GM18520 (cell line): ENCODE data around the gene ADCK2.
"Not testable (repeated sequence)": the region's sequence is repeated elsewhere in the genome, so short reads cannot be mapped to it uniquely, and the experiment has no call there.

ENCODE experiments used
- ATAC-seq: cut with Tn5 transposase; IDR thresholded peaks from one replicate; pipeline ENCODE4 v1.9.1; 2021; ENCODE audit not compliant: unreplicated experiment

ADCK2 gene

GRCh38 chr7:140672382-140673062 is at the start of gene ADCK2:
ADCK2 (plus strand) TSS chr7:140672945; CDS start chr7:140673331, 386 bp downstream.
- ATAC-seq: peak; percentile 31

- ATAC-seq: no peak
These were observed 48.8 kb upstream of the ADCK2 start for GRCh38 chr7:140623980-140624379.

GRCh38 chr7:140624392-140625191 is 48.2 kb upstream of the ADCK2 start:
- no peak for ATAC-seq

- not testable (repeated sequence) for ATAC-seq
These were observed 47.6 kb upstream of the ADCK2 start for GRCh38 chr7:140625192-140625558.

GRCh38 chr7:140625908-140626868 is 46.6 kb upstream of the ADCK2 start:
- ATAC-seq: no peak

- no peak for ATAC-seq
These were observed 41.7 kb upstream of the ADCK2 start for GRCh38 chr7:140631021-140631420.

GRCh38 chr7:140631602-140632001 is 41.1 kb upstream of the ADCK2 start:
- ATAC-seq: no peak

- ATAC-seq: no peak
These were observed 37.4 kb upstream of the ADCK2 start for GRCh38 chr7:140635345-140635744.

- no peak for ATAC-seq
These were observed 36.9 kb upstream of the ADCK2 start for GRCh38 chr7:140635816-140636215.

- ATAC-seq: no peak
These were observed 35.3 kb upstream of the ADCK2 start for GRCh38 chr7:140637400-140637799.

- no peak for ATAC-seq
These were observed 34.5 kb upstream of the ADCK2 start for GRCh38 chr7:140638173-140638791.

- no peak for ATAC-seq
These were observed 33.2 kb upstream of the ADCK2 start for GRCh38 chr7:140639366-140640053.

- ATAC-seq: no peak
These were observed 32.6 kb upstream of the ADCK2 start for GRCh38 chr7:140640060-140640637.

- ATAC-seq: no peak
These were observed 31.8 kb upstream of the ADCK2 start, which contains the start of gene DENND2A for GRCh38 chr7:140640727-140641523. DENND2A (minus strand) TSS chr7:140640813; CDS start chr7:140602397, 38,416 bp downstream.

- no peak for ATAC-seq
These were observed 31.1 kb upstream of the ADCK2 start for GRCh38 chr7:140641524-140642195.

- ATAC-seq: no peak
These were observed 29.3 kb upstream of the ADCK2 start for GRCh38 chr7:140643416-140643815.

GRCh38 chr7:140644761-140645160 is 28.0 kb upstream of the ADCK2 start:
- not testable (repeated sequence) for ATAC-seq

- no peak for ATAC-seq
These were observed 27.4 kb upstream of the ADCK2 start for GRCh38 chr7:140645166-140645900.
